Fibroblast of skin of right quadriceps (primary cell): ENCODE measurements around the gene CIB1.

Source experiments
- DNase-seq: peaks from one replicate; pipeline ENCODE4 v3.0.0-alpha.2; 2013

The CIB1 gene

GRCh38 chr15:90239371-90239770 lies 5.6 kb upstream of the CIB1 start:
- DNase-seq: no peak

DNA sequence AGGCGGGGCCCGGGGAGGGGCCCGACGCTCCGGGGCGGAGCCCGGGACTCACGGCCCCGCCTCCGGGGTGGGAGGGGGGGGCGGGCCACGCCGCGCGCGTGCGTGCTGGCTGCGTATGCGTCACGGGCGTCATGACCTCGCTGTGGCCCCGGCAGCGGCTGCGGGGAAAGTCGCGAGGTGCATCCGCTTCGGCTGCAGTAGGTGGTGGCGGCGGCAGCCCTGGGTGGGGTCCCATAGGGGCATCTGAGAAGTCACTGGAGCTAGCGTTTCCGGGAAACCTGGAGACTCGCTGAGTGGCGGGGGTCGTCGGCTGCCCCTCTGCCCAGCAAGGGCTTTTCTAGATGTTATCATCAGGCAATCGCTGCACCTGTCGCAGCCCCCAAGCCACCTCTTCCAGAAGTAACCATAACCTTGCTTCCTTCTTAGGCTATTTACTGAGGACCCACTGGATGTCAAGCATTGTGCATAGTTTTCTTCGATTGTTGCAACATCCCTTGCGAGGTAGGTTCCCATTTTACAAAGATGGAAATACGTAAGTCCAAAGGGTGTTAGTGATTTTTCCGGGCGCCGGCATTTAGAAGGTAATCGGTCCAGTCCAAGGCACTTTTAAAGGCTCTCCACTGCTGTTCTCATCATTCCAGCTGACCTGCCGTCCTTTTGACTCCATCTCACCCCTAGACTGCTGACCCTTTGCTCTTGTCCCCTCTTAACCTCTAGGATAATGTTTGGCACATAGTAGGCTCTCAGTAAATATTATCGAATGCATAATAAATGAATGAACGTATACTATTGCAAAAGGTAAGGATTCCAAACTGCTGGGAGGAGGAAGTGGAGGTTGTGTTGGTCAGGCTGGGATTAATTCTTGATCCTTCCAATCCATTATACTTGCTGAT lies 601 bp upstream of the CIB1 start, which contains the start of gene GDPGP1:
Gene GDPGP1 (plus strand): TSS at position 114 of the 893 bp plus-strand sequence. CDS start 6,700 bp downstream, outside the sequence.
- no peak for DNase-seq

DNA sequence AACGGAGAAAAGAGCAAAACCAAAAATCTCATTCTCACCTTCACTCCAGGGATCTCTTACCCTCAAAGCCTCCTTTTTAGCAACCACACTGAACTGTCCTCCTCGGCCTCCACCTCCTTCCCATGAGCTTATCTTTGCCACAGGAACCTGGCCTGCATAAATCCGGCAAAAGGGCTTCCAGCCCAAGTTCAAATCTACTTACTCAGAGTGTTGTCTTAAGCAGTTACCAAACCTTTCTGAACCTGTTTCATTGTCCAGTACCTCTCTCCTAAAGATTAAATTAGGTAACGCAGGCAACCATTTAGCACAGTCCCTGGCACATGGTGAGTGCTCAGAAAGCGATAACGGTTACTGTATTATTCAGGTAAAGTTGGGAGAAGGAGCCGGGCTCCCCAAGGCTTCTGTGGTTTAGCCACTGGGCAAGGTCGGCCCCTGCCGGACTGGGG lies 777 bp downstream of the CIB1 start:
- DNase-seq: no peak

DNA sequence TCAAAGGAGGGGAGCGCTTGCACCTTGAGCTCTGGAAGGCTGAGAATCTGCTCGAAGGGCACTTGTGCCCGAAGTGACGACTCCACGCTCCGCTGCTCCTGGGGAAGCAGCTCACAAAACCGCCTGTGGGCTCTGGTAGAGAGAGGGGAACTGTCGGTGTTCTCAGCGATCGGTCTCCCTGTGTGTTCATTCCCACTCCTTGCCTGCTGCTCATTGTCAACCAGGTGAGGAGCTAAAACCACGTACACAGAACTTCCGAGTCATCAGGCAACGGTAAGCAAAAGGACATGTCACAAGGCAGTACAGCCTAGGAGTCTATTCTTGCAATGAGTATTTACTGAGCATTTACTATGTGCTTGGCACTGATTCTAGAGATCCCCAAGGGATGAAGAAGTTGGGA lies 1.5 kb downstream of the CIB1 start:
- DNase-seq: no peak

DNA sequence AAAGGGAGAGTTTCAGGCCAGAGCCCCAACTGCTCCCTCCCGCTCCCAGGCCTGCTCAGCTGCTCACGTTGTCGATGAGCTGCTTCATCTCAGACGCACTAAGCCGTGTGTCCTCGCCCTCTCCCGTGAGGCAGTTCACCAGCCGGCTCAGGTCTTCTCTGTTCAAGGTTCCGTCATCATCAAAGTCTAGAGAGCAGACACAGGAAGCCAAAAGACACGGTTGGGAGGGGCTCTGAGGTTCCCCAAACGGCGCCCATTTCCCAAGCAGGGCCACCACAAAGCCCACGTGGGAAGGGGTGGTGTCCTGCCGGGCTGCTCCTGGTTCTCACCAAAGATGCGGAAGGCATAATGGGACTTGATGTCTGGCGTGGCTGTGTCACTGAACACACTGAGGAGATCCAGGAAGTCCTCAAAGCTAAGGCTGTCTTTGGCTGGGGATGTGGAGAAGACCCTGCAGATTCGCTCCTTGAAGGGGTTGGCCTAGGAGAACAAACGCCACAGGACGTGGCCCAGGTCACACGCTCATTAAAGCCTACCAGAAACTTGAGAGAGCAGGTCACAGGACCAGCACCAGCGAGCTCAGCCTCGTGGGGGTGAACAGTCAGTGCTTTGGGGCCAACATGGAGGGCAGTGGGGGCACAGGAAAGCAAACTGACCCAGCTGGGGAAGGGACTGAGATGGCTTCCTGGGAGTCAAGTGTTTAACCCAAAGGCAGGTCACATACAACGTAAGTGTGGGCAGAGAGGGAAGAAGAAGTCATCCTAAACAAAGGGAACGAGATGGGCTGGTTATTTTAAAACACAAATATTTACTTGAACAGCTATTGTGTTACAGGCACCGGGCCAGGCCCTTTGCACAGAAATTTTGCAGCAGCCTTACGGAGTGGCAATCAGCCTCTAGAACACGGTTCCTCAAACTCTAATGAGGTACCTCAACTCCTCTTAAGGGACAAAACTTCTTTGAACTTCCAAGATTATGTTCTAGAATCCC lies 2.4 kb downstream of the CIB1 start:
- DNase-seq: no peak

- DNase-seq: no peak
Measured at GRCh38 chr15:90230610-90231009, 3.1 kb downstream of the CIB1 start.

- no peak for DNase-seq
Measured at GRCh38 chr15:90230071-90230494, 3.7 kb downstream of the CIB1 start.

GRCh38 chr15:90228960-90229359 lies 4.8 kb downstream of the CIB1 start:
- DNase-seq: no peak

- DNase-seq: no peak
Measured at GRCh38 chr15:90227816-90228772, 5.6 kb downstream of the CIB1 start.

- DNase-seq: no peak
Measured at GRCh38 chr15:90227336-90227735, 6.4 kb downstream of the CIB1 start.

DNA sequence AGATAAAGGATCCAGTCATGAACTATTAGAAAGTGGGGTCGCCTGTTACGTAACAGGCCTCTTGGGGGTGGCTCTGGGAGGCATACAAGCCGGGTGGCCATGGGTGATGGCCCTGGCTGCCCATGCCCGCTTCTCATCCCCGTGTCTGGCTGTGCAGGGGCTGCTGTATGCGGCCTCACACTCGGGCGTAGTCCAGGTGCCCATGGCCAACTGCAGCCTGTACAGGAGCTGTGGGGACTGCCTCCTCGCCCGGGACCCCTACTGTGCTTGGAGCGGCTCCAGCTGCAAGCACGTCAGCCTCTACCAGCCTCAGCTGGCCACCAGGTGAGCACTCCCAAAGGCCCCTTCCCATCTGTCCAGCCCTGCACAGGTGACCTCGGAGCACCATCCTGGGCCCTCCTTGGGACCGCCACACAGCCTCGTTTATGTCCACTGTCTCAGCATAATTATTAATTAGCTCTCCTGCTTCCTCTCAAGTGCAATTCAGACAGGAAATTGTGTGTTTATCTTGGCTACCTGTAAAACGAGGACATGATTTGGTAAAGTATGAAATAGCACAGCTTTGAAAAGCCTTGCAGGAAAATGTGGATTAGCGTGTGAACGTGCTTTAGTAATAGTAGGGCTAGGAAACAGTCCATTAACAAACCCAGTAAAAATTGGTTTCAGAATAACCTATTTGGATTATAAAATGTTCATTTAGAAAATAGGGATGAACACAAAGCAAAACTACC lies 8.1 kb downstream of the CIB1 start:
- DNase-seq: no peak

GRCh38 chr15:90225047-90225446 lies 8.7 kb downstream of the CIB1 start:
- no peak for DNase-seq

- no peak for DNase-seq
Measured at GRCh38 chr15:90223441-90224165, 10.1 kb downstream of the CIB1 start.

DNA sequence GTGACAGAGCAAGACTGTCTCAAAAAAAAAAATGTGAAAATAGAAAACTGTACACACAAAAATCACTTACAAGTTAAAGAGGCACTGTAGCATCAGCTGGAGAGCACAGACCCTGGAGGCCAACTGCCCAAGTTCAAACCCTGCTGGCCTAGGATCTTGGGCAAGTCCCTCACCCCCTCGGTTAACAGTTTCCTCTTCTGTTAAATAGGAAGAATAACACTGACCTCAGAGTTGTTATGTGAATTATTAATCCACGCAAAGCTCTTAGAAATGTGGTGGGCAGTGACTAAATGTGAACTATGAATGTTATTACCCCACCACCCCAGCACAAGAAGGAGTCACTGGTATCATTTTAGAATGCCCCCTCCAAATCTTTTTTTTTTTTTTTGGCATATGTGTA lies 11.2 kb downstream of the CIB1 start:
- DNase-seq: no peak

GRCh38 chr15:90221246-90221900 lies 12.4 kb downstream of the CIB1 start:
- DNase-seq: peak; percentile 77

DNA sequence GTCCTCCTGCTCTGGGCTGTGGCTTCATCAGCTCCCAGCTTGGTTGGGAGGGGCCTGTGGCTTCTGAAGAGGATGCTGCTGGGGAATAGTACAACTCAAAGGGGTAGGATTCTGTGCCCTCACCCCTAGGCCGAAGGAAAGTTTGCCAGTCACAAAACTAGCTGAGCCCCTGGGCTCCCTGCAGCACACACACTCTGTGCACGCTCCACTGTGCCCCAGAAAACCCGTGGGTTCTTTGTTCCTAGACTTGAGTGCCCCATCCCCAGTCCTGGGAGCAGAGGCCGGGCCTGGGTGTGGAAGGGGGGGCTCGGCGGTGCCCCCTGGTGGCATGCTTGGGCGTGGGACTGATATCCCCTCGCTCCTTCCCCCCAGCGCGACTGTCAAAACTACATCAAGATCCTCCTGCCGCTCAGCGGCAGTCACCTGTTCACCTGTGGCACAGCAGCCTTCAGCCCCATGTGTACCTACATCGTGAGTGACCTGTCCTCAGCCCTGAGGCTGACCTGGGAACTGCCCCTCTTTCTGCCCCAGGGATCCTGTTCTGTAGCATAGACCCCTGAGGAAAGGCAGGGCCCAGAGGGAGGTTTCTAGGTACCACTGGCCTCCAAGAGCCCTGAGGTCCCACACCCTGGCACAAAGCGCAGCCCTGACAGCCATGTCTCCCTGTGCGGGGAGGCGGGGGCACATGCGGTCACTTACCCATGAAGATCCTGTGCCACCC lies 14.2 kb downstream of the CIB1 start:
- DNase-seq: peak; percentile 21

DNA sequence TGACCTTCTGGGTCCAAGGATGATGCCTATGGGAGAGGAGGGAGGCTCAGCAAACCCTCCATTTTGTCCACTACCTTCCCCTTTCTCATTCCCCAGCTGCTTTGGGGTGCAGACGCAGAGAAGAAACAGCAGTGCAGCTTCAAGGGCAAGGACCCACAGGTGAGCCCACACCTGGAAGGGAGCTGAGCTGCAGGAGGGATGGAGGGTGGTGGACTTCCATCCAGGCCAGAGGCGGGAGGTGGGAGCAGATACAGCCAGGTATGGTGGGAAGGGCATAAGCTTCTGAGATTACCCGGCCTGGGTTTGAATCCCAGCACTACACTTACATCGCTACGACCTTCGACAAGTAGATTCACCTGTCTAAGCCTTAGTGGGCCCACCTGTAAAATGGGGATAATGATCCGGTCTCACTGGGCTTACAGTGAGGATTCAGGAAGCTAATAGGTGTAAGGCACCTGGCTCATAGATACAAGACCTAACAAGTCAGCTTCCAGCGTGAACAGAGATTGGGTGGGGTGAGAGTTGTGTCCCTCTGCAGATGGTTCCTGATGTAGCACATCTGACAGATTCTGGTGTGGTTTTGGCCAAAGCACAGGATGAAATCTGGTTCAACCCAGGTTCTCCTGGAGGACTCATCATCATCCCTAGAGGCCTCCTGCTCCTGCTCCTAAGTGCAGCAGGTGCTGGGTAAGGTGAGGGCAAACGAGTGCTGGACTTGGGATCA lies 15.9 kb downstream of the CIB1 start:
- DNase-seq: no peak

DNA sequence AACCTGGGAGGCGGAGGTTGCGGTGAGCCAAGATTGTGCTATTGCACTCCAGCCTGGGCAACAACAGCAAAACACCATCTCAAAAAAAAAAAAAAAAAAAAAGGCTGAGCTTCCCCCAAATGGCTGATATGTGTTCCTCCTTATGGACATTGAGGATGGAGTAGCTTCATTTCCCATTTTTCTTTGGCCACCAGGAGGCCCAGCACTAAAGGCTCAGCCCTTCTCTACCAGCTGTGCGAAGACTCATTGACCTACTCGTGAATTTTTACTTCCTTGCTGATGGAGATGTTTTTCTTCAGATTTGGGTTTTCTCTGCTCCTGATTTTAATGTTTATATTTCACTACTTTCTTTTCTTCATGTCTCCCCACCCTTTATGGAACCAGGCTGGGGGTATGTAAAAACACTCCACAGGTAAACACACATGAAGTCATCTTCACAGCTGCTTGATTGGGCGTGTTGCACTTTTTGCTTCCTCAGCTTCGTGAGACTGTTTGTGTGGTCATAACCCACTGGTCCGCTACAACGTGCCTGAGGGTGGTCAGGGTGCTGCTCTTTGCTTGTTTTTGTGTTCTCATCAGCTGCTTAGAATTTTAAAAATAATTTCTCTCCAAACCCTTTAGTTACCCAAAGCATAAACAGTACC lies 19.1 kb downstream of the CIB1 start:
- no peak for DNase-seq
